ENCODE measurements around the gene MYO16. TPM values are rescaled to one million over a fixed set of nuclear protein-coding genes. Genes with fewer than 3 reads are reported as not detected.

MYO16 gene
- total RNA-seq, 1 experiment from 2014 or later = not detected

DNA sequence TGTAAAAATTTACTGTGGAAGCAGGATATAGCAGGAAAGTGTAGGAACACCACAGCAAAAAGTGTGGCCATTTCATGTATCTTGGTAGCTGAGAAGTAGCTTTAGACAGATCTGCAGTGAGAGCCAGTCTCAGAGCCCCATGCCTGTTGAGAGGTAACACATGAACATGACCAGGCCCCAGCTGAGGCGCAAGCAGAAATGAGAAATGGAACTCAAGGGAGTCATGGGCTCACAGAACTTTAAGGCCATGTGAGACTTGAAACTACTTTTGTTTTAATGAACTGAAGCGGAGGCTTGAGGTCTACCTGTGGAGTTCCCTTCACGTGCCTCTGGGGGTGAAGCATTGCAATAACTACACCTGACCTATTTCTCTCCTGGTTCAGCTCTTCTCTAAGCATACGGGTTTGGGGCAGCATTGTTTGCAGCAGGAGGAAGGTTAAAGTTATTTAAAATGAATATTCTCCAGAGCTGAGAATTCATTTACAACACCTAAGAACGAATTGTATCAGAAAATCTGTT lies 3.3 kb downstream of the MYO16 start:
- Histone ChIP-seq H3K4me1 (no peaks in the 10 kb centered on the region), H3K36me3 (no peaks in the 10 kb centered on the region), H3K9me3 (replicated peaks) (no peaks in the 10 kb centered on the region), H3K27me3 (no peaks in the 10 kb centered on the region), H3K27ac (no peak overlapping the region), H3K4me3 (no peak overlapping the region)
- no peak for DNase-seq

DNA sequence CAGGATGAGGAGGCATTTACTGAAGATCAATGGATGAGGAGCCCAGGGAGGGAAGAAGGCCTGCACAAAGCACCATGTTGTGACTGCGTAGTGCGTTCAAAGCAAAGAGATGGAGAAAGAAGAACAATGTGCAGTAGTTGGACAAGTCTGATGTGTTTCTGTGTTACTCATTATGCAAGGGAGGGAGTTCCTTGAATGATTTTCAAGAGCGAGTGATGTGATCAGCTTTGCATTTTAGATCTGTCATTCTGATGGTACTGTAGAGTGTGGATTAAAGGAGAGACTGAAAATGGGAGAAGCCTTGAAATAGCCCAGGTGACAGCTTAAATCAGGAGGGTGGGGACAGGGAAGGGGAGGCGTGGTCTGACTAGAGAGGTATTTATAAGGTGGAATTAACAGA lies 9.5 kb downstream of the MYO16 start:
- H3K9me3 ChIP-seq (replicated peaks) = no peaks in the 10 kb centered on the region
- no peak overlapping the region for H3K4me3 ChIP-seq
- no peaks in the 10 kb centered on the region for H3K27me3 ChIP-seq
- H3K4me1 ChIP-seq = no peaks in the 10 kb centered on the region
- H3K36me3 ChIP-seq = no peaks in the 10 kb centered on the region
- DNase-seq = no peak
- no peak overlapping the region for H3K27ac ChIP-seq

- H3K9me3 ChIP-seq (replicated peaks) = no peaks in the 10 kb centered on the region
- no peaks in the 10 kb centered on the region for H3K27me3 ChIP-seq
- no peaks in the 10 kb centered on the region for H3K4me1 ChIP-seq
- no peaks in the 10 kb centered on the region for H3K36me3 ChIP-seq
- DNase-seq = no peak
- no peak overlapping the region for H3K4me3 ChIP-seq
- no peak overlapping the region for H3K27ac ChIP-seq
Measured at GRCh38 chr13:108643646-108644353, 14.4 kb downstream of the MYO16 start.

- H3K4me1 ChIP-seq = no peaks in the 10 kb centered on the region
- H3K36me3 ChIP-seq = no peaks in the 10 kb centered on the region
- no peak for DNase-seq
- H3K9me3 ChIP-seq (replicated peaks) = no peaks in the 10 kb centered on the region
- H3K4me3 ChIP-seq = no peak overlapping the region
- H3K27me3 ChIP-seq = no peaks in the 10 kb centered on the region
- H3K27ac ChIP-seq = no peak overlapping the region
Measured at GRCh38 chr13:108645376-108645775, 16.0 kb downstream of the MYO16 start.

GRCh38 chr13:108650271-108650670 lies 20.9 kb downstream of the MYO16 start:
- H3K4me3 ChIP-seq = no peak overlapping the region
- H3K4me1 ChIP-seq = no peaks in the 10 kb centered on the region
- H3K27ac ChIP-seq = no peak overlapping the region

GRCh38 chr13:108656742-108657141 lies 27.3 kb downstream of the MYO16 start:
- Histone ChIP-seq H3K4me3 (no peak overlapping the region), H3K4me1 (no peaks in the 10 kb centered on the region), H3K36me3 (no peaks in the 10 kb centered on the region), H3K9me3 (replicated peaks) (no peaks in the 10 kb centered on the region), H3K27me3 (no peaks in the 10 kb centered on the region), H3K27ac (no peak overlapping the region)
- DNase-seq = no peak

More at GRCh38 chr13:108650271-108650670, 20.9 kb downstream of the MYO16 start:
- H3K9me3 ChIP-seq (replicated peaks) = no peaks in the 10 kb centered on the region
- no peaks in the 10 kb centered on the region for H3K36me3 ChIP-seq
- H3K27me3 ChIP-seq = no peaks in the 10 kb centered on the region
- no peak for DNase-seq

GRCh38 chr13:108657519-108657918 lies 28.1 kb downstream of the MYO16 start:
- no peaks in the 10 kb centered on the region for H3K27me3 ChIP-seq
- no peaks in the 10 kb centered on the region for H3K4me1 ChIP-seq
- DNase-seq = no peak
- H3K36me3 ChIP-seq = no peaks in the 10 kb centered on the region
- no peak overlapping the region for H3K4me3 ChIP-seq
- H3K9me3 ChIP-seq (replicated peaks) = no peaks in the 10 kb centered on the region
- no peak overlapping the region for H3K27ac ChIP-seq

DNA sequence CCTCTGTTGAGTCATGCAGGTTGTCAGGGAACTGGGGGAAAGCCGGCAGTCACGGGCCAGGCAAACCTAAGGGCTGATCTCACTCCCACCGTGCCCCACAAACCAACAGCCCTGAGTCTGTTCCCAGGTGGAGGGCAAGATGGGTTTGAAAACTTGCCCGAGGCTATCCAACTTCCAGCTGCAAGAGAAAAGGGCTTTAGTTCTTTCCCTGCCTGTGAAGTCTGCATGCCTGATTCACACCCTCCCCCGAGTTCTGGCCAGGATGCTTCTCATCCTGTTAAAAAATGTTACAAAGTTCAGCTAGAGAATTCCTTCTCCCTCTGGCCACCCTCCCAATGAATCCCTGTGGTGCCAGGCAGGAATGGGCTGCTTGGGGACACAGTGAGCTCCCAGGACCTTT lies 33.1 kb downstream of the MYO16 start:
- Histone ChIP-seq H3K36me3 (no peaks in the 10 kb centered on the region), H3K4me3 (no peak overlapping the region), H3K4me1 (no peaks in the 10 kb centered on the region), H3K27me3 (no peaks in the 10 kb centered on the region), H3K27ac (no peak overlapping the region), H3K9me3 (replicated peaks) (no peaks in the 10 kb centered on the region)
- no peak for DNase-seq

DNA sequence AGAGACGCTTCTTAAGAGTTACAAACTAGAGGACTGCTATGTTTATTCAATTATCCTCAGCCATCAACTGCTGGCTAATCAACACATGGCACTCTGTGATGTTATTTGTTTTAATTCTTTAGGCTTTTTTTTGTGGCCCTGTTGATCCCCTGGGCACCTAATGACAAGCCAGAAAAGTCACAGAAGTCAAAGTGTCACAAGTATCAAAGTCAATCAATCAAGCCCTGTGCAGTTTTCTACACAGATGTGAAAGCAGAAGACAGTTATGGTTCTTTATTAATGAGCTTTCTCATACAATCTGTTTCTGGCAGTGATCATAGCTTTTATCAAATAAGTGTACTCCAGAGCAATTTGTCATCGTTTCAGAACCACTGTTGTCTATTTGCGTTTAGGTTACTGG lies 34.3 kb downstream of the MYO16 start:
- no peaks in the 10 kb centered on the region for H3K36me3 ChIP-seq
- H3K27me3 ChIP-seq = no peaks in the 10 kb centered on the region
- no peak overlapping the region for H3K27ac ChIP-seq
- H3K4me1 ChIP-seq = no peaks in the 10 kb centered on the region
- no peak for DNase-seq
- no peaks in the 10 kb centered on the region for H3K9me3 ChIP-seq (replicated peaks)
- no peak overlapping the region for H3K4me3 ChIP-seq

- Histone ChIP-seq H3K27me3 (no peaks in the 10 kb centered on the region), H3K4me3 (no peak overlapping the region), H3K36me3 (no peaks in the 10 kb centered on the region), H3K9me3 (replicated peaks) (no peaks in the 10 kb centered on the region), H3K27ac (no peak overlapping the region), H3K4me1 (no peaks in the 10 kb centered on the region)
- no peak for DNase-seq
Measured at GRCh38 chr13:108667205-108667604, 37.8 kb downstream of the MYO16 start.

GRCh38 chr13:108669381-108669780 lies 40.0 kb downstream of the MYO16 start:
- Histone ChIP-seq H3K36me3 (no peaks in the 10 kb centered on the region), H3K27me3 (no peaks in the 10 kb centered on the region), H3K27ac (no peak overlapping the region), H3K9me3 (replicated peaks) (no peaks in the 10 kb centered on the region), H3K4me1 (no peaks in the 10 kb centered on the region), H3K4me3 (no peak overlapping the region)
- no peak for DNase-seq

GRCh38 chr13:108674346-108674745 lies 44.9 kb downstream of the MYO16 start:
- Histone ChIP-seq H3K27me3 (no peaks in the 10 kb centered on the region), H3K36me3 (no peaks in the 10 kb centered on the region), H3K4me3 (no peak overlapping the region), H3K27ac (no peak overlapping the region), H3K9me3 (replicated peaks) (no peaks in the 10 kb centered on the region), H3K4me1 (no peaks in the 10 kb centered on the region)
- no peak for DNase-seq

GRCh38 chr13:108674771-108675170 lies 45.4 kb downstream of the MYO16 start:
- H3K9me3 ChIP-seq (replicated peaks) = no peaks in the 10 kb centered on the region
- H3K27me3 ChIP-seq = no peaks in the 10 kb centered on the region
- H3K4me1 ChIP-seq = no peaks in the 10 kb centered on the region
- H3K27ac ChIP-seq = no peak overlapping the region
- H3K4me3 ChIP-seq = no peak overlapping the region
- DNase-seq = no peak
- no peaks in the 10 kb centered on the region for H3K36me3 ChIP-seq

- Histone ChIP-seq H3K27ac (no peak overlapping the region), H3K27me3 (no peaks in the 10 kb centered on the region), H3K4me3 (no peak overlapping the region), H3K9me3 (replicated peaks) (no peaks in the 10 kb centered on the region), H3K4me1 (no peaks in the 10 kb centered on the region), H3K36me3 (no peaks in the 10 kb centered on the region)
- DNase-seq = no peak
Measured at GRCh38 chr13:108676620-108677019, 47.2 kb downstream of the MYO16 start.

DNA sequence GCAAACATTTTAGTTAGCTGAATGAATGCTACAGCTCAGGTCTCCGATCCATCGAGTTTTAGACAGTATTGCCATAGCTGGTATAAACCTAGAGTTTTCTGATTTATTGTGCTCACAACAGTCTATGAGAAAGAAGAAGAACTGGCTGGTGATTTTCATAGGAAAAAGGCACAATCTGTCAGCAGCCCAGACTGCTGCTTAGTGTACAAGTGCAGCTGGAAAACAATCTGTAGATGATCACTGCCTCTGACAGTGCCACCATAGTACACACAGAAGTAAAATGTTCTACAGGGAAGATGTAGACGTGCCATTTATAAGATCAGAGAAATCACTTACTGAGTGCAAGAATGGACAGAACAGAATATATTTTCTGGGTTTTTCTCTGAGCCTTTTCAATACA lies 48.4 kb downstream of the MYO16 start:
- DNase-seq = no peak
- Histone ChIP-seq H3K36me3 (no peaks in the 10 kb centered on the region), H3K27ac (no peak overlapping the region), H3K4me3 (no peak overlapping the region), H3K4me1 (no peaks in the 10 kb centered on the region), H3K27me3 (no peaks in the 10 kb centered on the region), H3K9me3 (replicated peaks) (no peaks in the 10 kb centered on the region)

- Histone ChIP-seq H3K27ac (no peak overlapping the region), H3K4me3 (no peak overlapping the region), H3K4me1 (no peaks in the 10 kb centered on the region), H3K36me3 (no peaks in the 10 kb centered on the region), H3K9me3 (replicated peaks) (no peaks in the 10 kb centered on the region), H3K27me3 (no peaks in the 10 kb centered on the region)
- no peak for DNase-seq
Measured at GRCh38 chr13:108680011-108680410, 50.6 kb downstream of the MYO16 start.
